Thyroid gland (tissue), 4 donors: ENCODE results near the gene MAGED4.

ENCODE experiments used
- POLR2A ChIP-seq, 2 donors: fragments of 450-650 bp; IDR thresholded peaks; one replicate each; pipeline ENCODE4 v1.6.1; 2017; ENCODE audit warnings: antibody characterized with exemption in 2 of 2, mild to moderate bottlenecking in 2 of 2, moderate library complexity in 1 of 2
- TF ChIP-seq, protein P1 (sequence below), 6 experiments: fragments of 200-600 bp in 3 of 6; fragments of 450-650 bp in 3 of 6; sonication (generic) in 3 of 6; IDR thresholded peaks; one replicate each; pipeline ENCODE4 v1.5.1; 2016 to 2019; ENCODE audit warnings: antibody characterized with exemption in 6 of 6, mild to moderate bottlenecking in 2 of 6, inconsistent platforms in 1 of 6, moderate library complexity in 1 of 6

DNA sequence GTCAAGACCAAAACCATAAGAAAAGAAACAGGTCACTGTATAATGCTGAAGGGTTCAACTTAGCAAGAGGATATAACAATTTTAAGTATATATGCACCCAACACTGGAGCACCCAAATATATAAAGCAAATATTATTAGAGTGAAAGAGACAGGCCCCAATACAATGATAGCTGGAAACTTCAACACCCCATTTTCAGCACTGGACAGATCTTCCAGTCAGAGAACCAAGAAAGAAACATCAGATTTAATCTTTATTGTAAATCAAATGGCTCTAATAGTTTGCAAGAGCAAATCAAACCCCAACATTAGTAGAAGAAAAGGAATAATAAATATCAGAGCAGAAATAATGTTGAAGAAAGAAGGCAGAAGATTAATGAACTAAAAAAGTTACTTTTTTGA, 36.2 kb downstream of the MAGED4 start:
- TF ChIP-seq, protein P1, sequence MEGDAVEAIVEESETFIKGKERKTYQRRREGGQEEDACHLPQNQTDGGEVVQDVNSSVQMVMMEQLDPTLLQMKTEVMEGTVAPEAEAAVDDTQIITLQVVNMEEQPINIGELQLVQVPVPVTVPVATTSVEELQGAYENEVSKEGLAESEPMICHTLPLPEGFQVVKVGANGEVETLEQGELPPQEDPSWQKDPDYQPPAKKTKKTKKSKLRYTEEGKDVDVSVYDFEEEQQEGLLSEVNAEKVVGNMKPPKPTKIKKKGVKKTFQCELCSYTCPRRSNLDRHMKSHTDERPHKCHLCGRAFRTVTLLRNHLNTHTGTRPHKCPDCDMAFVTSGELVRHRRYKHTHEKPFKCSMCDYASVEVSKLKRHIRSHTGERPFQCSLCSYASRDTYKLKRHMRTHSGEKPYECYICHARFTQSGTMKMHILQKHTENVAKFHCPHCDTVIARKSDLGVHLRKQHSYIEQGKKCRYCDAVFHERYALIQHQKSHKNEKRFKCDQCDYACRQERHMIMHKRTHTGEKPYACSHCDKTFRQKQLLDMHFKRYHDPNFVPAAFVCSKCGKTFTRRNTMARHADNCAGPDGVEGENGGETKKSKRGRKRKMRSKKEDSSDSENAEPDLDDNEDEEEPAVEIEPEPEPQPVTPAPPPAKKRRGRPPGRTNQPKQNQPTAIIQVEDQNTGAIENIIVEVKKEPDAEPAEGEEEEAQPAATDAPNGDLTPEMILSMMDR (IDR thresholded peaks at IDR 0.05), result no peak
- TF ChIP-seq POLR2A (IDR thresholded peaks at IDR 0.05), result no peak
